ENCODE results near the gene CAPS. TPM values are rescaled to one million over a fixed set of nuclear protein-coding genes. Genes with fewer than 3 reads are reported as not detected.

The CAPS gene
- total RNA-seq, 4 donors from 2014 or later: 9.0 to 48.8 (median 26.3) TPM

- DNase-seq: no peak
- peaks cover 8 to 20% of the 10 kb centered on the region in 2 donors for H3K4me1 ChIP-seq
- TF ChIP-seq POLR2A (IDR thresholded peaks at IDR 0.05): no peak
- TF ChIP-seq CTCF (IDR thresholded peaks at IDR 0.05): no peak
- H3K27ac ChIP-seq: peak overlapping the region in 1 of 3 donors; percentile 20
- H3K36me3 ChIP-seq: peaks cover 24 to 32% of the 10 kb centered on the region in 2 donors
- H3K4me3 ChIP-seq (replicated peaks in 1 of 3): no peak overlapping the region
- no peaks in the 10 kb centered on the region for H3K27me3 ChIP-seq
- WGBS, 2 donors: 79 to 80% methylated on average over 5 of the region's 5 CpGs
- no peaks in the 10 kb centered on the region for H3K9me3 ChIP-seq
- intact Hi-C loops (cut with DNase I): no loop called here
These were observed 20.0 kb downstream of the CAPS start for GRCh38 chr19:5934069-5934401.

GRCh38 chr19:5934774-5935472 is 20.9 kb downstream of the CAPS start:
- Histone ChIP-seq H3K4me1 (peaks cover 8 to 20% of the 10 kb centered on the region in 2 donors), H3K27me3 (no peaks in the 10 kb centered on the region), H3K9me3 (no peaks in the 10 kb centered on the region), H3K4me3 (replicated peaks in 1 of 3) (no peak overlapping the region), H3K27ac (peak overlapping the region in 1 of 3 donors; percentile 52), H3K36me3 (peaks cover 24 to 26% of the 10 kb centered on the region in 2 donors)
- DNase-seq: peak in 1 of 2 donors; percentile 23
- no peak for TF ChIP-seq POLR2A (IDR thresholded peaks at IDR 0.05)
- no peak for TF ChIP-seq CTCF (IDR thresholded peaks at IDR 0.05)
- intact Hi-C loops (cut with DNase I): no loop called here
- 58 to 60% methylated on average over 16 of the region's 16 CpGs for WGBS, 2 donors

- Histone ChIP-seq H3K27me3 (no peaks in the 10 kb centered on the region), H3K9me3 (no peaks in the 10 kb centered on the region), H3K36me3 (peaks cover 24 to 26% of the 10 kb centered on the region in 2 donors), H3K4me1 (peaks cover 8 to 20% of the 10 kb centered on the region in 2 donors), H3K27ac (no peak overlapping the region), H3K4me3 (replicated peaks in 1 of 3) (no peak overlapping the region)
- 84 to 85% methylated on average over 22 to 23 of the region's 25 CpGs for WGBS, 2 donors
- no peak for DNase-seq
- no peak for TF ChIP-seq CTCF (IDR thresholded peaks at IDR 0.05)
- TF ChIP-seq POLR2A (IDR thresholded peaks at IDR 0.05): no peak
- intact Hi-C loops (cut with DNase I): no loop called here
These were observed 21.6 kb downstream of the CAPS start for GRCh38 chr19:5935473-5936291.

GRCh38 chr19:5936292-5936592 is 22.2 kb downstream of the CAPS start:
- no peak for DNase-seq
- Histone ChIP-seq H3K4me3 (replicated peaks in 1 of 3) (no peak overlapping the region), H3K27me3 (no peaks in the 10 kb centered on the region), H3K36me3 (peaks cover 24 to 26% of the 10 kb centered on the region in 2 donors), H3K9me3 (no peaks in the 10 kb centered on the region), H3K4me1 (peaks cover 8 to 20% of the 10 kb centered on the region in 2 donors), H3K27ac (no peak overlapping the region)
- TF ChIP-seq POLR2A (IDR thresholded peaks at IDR 0.05): no peak
- no peak for TF ChIP-seq CTCF (IDR thresholded peaks at IDR 0.05)
- intact Hi-C loops (cut with DNase I): no loop called here
- 93 to 97% methylated on average over 9 of the region's 9 CpGs for WGBS, 2 donors

GRCh38 chr19:5937550-5937949 is 23.5 kb downstream of the CAPS start:
- no peaks in the 10 kb centered on the region for H3K9me3 ChIP-seq
- H3K4me1 ChIP-seq: peaks cover 8 to 20% of the 10 kb centered on the region in 2 donors
- H3K36me3 ChIP-seq: peaks cover 16 to 18% of the 10 kb centered on the region in 2 donors
- TF ChIP-seq POLR2A (IDR thresholded peaks at IDR 0.05) (no peak), CTCF (IDR thresholded peaks at IDR 0.05) (no peak)
- WGBS, 2 donors: 84 to 85% methylated on average over 10 of the region's 10 CpGs
- intact Hi-C loops (cut with DNase I): no loop called here
- no peak overlapping the region for H3K27ac ChIP-seq
- no peak overlapping the region for H3K4me3 ChIP-seq (replicated peaks in 1 of 3)
- DNase-seq: no peak
- no peaks in the 10 kb centered on the region for H3K27me3 ChIP-seq

Data from thyroid gland (tissue), 4 donors.